HepG2 (cell line): ENCODE measurements around the gene HDDC3. TPM values are rescaled to one million over a fixed set of nuclear protein-coding genes. Genes with fewer than 3 reads are reported as not detected.

Experiments used
- KIAA2018 ChIP-seq: sonication (generic); formaldehyde crosslinking; IDR thresholded peaks from 2 replicates; pipeline ENCODE4 v1.5.0; 2020; ENCODE audit warnings: mild to moderate bottlenecking, missing genetic modification reagents, borderline replicate concordance
- KMT2B ChIP-seq: IDR thresholded peaks from 2 replicates; pipeline ENCODE4 v1.6.1; 2016; ENCODE audit warnings: missing genetic modification reagents, missing compliant biosample characterization
- MAX ChIP-seq: IDR thresholded peaks from 2 replicates; pipeline ENCODE4 v1.6.1; 2012; ENCODE audit warnings: inconsistent platforms
- PBX3 ChIP-seq: sonication (generic); formaldehyde crosslinking; IDR thresholded peaks from 2 replicates; pipeline ENCODE4 v1.8.1; 2023; ENCODE audit warnings: missing genetic modification reagents, inconsistent platforms, borderline replicate concordance
- POGK ChIP-seq: sonication (generic); formaldehyde crosslinking; conservative IDR thresholded peaks from 2 replicates; pipeline ENCODE4 v1.8.0; 2022; ENCODE audit warnings: mild to moderate bottlenecking, moderate library complexity, missing genetic modification reagents
- ZC3H4 ChIP-seq: sonication (generic); formaldehyde crosslinking; IDR thresholded peaks from 2 replicates; pipeline ENCODE4 v1.4.0; 2020; ENCODE audit warnings: missing genetic modification reagents, borderline replicate concordance
- ZNF230 ChIP-seq: sonication (generic); formaldehyde crosslinking; IDR thresholded peaks from 2 replicates; pipeline ENCODE4 v1.4.0; 2020; ENCODE audit warnings: mild to moderate bottlenecking, missing genetic modification reagents
- ZNF512B ChIP-seq: sonication (generic); formaldehyde crosslinking; IDR thresholded peaks from 2 replicates; pipeline ENCODE4 v1.5.1; 2020; ENCODE audit warnings: missing genetic modification reagents, mild to moderate bottlenecking, borderline replicate concordance
- polyA plus RNA-seq, 8 experiments: library from polyadenylated mRNA; depleted of rRNA in 3 of 8; stranded (reverse) in 7 of 8; unstranded in 1 of 8; fragments of >200 nt; fragmentation: Illumina TruSeq in 4 of 8; extraction: Trizol in 4 of 8; gene quantifications; 2 replicates each; pipeline versions ENCODE4 v1.2.1 to v1.2.3, GENCODE V29; 2011 to 2016; ENCODE audit warnings: low read depth in 4 of 8, missing spikeins in 1 of 8, mixed read lengths in 1 of 8; ENCODE audit not compliant: insufficient read depth in 1 of 8
- total RNA-seq, 5 experiments: library from RNA; depleted of rRNA; stranded (reverse); fragments of >200 nt; fragmentation: Illumina TruSeq; extraction: Trizol; gene quantifications; 2 replicates each; pipeline ENCODE4 v1.2.3, GENCODE V29; 2016; ENCODE audit warnings: low read depth in 1 of 5
- TF ChIP-seq, protein P1 (sequence below): IDR thresholded peaks from 2 replicates; pipeline ENCODE4 v1.6.1; 2016
- TF ChIP-seq, protein P2 (sequence below): sonication (generic); formaldehyde crosslinking; IDR thresholded peaks from 2 replicates; pipeline ENCODE4 v1.8.1; 2023; ENCODE audit warnings: mild to moderate bottlenecking, missing genetic modification reagents, borderline replicate concordance

Gene HDDC3
- total and polyA plus RNA-seq, 2 of the 13 experiments (the other 11 are each of a cell fraction or from before 2014, with no cell fraction given) = 18.7 to 28.3 TPM

DNA sequence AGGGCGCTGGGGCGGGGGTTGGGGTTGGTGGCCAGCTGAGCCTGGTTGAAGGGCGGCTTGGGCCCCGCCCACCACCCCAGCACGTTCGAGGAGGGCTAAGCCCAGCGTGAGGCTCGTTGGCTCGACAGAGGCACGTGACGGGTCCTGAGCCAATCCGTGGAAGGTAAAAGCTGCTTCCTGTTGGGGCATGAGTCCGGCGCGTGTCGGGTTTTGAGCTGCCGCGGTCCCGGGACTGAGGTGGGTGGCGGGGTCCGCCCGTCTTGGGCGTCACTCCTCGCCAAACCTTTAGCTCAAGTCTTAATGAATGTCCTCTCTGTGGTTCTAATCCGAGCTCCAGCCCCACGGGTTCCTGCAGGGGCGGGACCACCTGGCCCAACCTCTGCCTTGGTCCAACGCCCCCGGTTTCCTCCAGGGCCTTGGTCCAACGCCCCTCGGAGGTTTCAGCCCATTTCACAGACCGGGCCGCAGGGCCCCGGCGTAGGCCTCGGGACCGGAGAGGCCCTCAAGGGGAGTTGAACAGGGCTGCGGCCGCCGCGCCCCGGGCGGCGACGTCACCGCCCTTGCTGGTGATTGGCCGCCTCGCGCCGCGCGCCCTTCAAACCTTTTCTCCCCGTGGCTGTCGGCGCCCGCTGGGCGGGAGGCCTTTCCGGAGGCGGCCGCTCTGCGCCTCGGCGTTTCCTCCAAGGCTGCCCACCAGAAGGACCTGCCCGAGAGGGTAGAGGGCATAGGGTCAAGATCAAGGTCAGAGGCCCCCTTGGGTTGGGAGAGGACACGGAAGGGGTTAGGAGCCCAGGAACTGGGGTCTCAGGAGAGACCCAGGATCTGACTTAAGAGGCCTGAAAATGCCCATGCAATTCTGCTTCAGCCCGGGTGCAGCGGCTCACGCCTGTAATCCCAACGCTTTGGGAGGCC is 22.6 kb upstream of the HDDC3 start, which contains the start of gene RCCD1 (continued):
- TF ChIP-seq KIAA2018 (CRISPR knock-in tag) = no peak
- TF ChIP-seq ZNF512B (CRISPR knock-in tag) = peak; percentile 67; the same call in 1 of the 2 replicates
- TF ChIP-seq, protein P1, sequence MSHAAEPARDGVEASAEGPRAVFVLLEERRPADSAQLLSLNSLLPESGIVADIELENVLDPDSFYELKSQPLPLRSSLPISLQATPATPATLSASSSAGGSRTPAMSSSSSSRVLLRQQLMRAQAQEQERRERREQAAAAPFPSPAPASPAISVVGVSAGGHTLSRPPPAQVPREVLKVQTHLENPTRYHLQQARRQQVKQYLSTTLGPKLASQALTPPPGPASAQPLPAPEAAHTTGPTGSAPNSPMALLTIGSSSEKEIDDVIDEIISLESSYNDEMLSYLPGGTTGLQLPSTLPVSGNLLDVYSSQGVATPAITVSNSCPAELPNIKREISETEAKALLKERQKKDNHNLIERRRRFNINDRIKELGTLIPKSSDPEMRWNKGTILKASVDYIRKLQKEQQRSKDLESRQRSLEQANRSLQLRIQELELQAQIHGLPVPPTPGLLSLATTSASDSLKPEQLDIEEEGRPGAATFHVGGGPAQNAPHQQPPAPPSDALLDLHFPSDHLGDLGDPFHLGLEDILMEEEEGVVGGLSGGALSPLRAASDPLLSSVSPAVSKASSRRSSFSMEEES (CRISPR knock-in tag) = peak; percentile 73
- TF ChIP-seq POGK = peak; percentile 52; the same call in 1 of the 2 replicates
- 0 out of 2 replicates have a peak, but pooled peaks have one; percentile 44 for TF ChIP-seq ZC3H4 (CRISPR knock-in tag)
- peak; percentile 90 for TF ChIP-seq MAX
- TF ChIP-seq PBX3 = peak; percentile 68; the same call in 1 of the 2 replicates
- TF ChIP-seq ZNF230 = no peak
- TF ChIP-seq, protein P2, sequence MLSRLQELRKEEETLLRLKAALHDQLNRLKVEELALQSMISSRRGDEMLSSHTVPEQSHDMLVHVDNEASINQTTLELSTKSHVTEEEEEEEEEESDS (CRISPR knock-in tag) = no peak; the same call in 1 of the 2 replicates
- TF ChIP-seq KMT2B (CRISPR knock-in tag) = no peak; the same call in 1 of the 2 replicates
